Articular chondrocyte of knee joint (primary cell): Measurements from ENCODE around the gene TMEM175. TPM values are rescaled to one million over a fixed set of nuclear protein-coding genes. Genes with fewer than 3 reads are reported as not detected.

ENCODE experiments used
- total RNA-seq: library from RNA; depleted of rRNA; stranded (reverse); fragments of >200 nt; gene quantifications from 2 replicates; pipeline ENCODE4 v1.2.3, GENCODE V29; 2012

TMEM175 gene, protein sequence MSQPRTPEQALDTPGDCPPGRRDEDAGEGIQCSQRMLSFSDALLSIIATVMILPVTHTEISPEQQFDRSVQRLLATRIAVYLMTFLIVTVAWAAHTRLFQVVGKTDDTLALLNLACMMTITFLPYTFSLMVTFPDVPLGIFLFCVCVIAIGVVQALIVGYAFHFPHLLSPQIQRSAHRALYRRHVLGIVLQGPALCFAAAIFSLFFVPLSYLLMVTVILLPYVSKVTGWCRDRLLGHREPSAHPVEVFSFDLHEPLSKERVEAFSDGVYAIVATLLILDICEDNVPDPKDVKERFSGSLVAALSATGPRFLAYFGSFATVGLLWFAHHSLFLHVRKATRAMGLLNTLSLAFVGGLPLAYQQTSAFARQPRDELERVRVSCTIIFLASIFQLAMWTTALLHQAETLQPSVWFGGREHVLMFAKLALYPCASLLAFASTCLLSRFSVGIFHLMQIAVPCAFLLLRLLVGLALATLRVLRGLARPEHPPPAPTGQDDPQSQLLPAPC
- 9.6 and 11.1 TPM in 2 replicates for total RNA-seq

DNA sequence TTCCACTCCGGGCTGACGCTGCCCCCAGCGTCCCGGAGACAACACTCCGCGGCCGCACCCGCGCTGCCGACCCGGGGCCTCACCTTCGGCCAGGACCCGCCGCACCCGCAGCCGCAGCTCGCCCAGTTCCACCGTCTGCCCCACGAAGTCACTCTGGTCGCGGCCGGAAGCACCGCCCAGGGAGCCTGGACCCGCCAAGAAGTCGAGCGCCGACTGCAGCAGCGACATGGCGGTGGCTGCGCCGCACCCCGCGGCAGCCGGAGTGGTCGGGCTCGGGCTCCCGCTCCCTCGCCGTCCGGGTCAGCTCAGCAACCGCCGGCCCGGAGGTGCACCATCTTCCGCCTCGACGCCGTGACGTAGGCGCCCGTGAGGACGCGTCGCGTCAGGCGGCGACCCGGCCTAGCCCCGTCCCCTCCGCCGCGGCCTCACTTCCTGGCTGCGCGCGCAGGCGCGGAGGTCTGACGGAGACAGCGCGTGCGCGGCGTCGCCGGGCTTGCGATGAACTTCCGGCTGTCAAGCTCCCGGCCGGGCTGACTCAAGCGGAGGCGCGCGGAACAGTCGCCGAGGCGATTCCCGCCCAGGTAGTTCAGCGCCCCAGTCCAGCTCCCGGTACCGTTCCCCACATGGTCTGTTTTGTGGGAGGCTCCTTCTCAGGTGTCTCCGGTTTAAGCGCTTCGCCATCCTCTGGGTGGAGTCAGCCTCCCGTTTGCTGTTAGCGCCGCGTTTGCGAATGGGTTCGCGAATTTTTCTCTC, at the start of gene TMEM175, which contains the start of gene GAK:
TSS of gene TMEM175 (plus strand) at position 501 of the 753 bp plus-strand sequence. CDS start 15,280 bp downstream, outside the sequence.
TSS of gene GAK (minus strand) at position 357 of the 753 bp plus-strand sequence. CDS start at position 228, 129 bp downstream.

DNA sequence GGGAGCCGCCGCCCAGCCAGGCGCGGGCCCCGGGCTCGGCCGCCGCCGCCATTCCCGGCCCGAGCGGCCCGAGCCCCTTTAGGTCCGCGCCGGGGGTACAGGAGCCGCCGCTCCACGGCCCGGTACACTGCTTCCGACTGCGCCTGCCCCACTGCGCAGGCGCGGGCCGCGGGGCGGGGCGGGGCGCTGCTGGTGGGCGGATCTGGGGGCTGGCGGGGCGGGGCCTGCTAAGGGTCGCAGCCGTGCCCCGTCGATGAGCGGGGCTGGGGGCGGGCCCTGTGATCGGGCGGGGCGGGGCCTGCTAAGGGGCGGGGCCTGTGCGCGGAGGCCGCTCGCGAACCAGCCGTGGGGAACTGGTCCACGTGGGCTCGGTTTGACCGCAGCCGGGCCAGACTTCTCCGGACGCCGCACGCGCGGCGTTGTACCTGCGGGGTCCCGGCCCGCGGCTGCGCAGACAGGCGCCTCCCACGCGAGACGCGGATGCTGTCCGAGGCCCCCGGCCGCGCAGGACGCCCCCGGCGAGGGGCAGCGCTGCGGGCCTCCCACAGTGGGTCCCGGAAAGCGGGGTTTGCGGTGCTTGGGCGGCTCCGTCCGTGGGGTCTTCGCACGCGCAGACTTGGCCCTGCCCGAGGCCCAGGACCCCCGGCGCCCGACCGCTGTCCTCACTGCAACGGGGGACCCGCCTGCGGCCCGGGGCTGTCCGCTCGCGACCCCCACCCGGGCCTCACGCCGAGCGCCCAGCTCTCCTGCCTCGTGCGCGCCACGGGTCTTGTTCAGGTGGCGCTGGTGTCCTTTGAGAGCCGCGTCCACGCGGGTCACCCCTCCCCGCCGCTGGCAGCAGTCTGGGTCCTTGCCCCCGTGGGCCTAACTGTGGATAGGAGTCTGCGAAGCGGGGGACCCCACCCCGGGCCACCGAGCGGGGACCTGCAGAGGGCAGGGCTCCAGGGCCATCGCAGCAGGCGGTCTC, 41.5 kb downstream of the TMEM175 start, which contains the start of gene DGKQ:
TSS of gene DGKQ (minus strand) at position 139 of the 967 bp plus-strand sequence. CDS start at position 52, 87 bp downstream.

DNA sequence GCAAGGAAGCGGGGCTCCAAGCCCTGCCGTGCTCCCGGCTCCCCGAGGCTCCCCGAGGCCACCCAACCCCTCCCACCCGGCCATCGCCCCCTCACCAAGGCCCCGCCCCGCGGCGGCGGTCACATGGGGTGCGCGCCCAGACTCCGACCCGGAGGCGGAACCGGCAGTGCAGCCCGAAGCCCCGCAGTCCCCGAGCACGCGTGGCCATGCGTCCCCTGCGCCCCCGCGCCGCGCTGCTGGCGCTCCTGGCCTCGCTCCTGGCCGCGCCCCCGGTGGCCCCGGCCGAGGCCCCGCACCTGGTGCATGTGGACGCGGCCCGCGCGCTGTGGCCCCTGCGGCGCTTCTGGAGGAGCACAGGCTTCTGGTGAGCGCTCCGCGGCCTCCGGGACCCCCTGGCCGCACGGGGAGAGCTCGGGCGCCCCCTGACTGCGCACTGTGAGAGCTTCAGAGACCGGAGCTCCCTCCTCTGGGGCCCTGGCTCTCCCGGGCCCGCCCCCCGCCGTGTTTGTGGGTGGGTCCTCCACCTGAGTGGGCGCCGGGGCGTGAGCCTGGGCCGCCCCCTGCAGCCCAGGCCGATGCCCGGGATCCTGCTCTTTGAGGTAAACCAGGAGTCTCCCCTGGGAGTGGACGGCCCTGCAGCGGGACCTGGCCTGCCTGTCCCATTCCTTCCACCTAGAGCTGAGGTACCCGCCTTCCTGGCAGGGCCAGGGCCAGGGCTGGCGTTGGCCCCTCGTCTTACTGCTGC, 54.8 kb downstream of the TMEM175 start, which contains the start of gene IDUA:
TSS of gene IDUA (plus strand) at position 166 of the 745 bp plus-strand sequence. CDS start at position 207, 41 bp downstream.

DNA sequence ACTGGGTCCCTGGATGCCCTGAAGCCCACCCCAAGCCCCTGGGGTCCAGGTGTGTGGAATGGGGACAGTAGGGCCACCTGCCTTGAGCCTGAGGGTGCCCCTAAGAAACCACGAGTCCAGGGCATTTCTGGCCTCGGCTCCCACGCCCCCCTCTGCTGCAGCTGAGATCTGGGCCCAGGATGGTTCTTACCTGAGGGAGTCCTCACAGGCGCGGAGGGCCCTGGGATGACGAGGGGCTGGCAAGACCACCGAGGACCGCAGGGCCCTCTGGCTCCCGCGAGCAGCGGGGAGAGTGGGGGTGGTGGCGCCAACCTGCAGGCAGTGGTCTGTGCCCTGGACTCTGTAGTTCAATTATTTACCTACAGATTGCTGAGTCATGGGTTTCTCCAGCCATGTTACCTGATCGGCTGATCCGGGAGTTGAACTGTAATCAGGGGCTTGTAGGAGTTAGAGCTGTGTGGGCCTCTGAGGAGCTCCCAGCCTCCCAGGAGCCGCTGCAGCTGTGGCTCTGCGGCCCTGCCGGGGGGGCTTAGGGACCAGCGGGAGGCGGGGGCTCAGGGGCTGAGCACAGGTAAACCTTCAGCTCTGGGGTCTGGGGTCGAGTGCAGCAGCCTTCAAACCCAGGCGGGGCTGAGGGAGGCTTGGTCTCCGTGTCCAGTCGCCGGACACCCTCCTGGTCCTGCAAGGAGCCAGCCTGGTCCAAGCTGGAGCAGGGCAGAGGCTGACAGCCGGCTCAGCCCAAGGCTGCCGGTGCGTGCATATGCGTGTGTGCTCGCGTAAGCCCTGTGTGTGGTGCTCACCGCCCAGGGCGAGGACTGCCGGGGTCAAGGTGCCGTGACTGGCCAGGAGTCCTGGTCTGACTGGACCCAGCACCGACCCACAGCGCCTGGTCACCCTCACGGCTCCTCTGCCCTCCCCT, 61.1 kb downstream of the TMEM175 start, which contains the start of gene SLC26A1:
TSS of gene SLC26A1 (minus strand) at position 294 of the 919 bp plus-strand sequence. CDS start 1,701 bp downstream, outside the sequence.

Other genes with a start within 250 kb of the TMEM175 start
- 10.7 and 11.1 TPM in 2 replicates for gene SLC49A3, start 243.3 kb upstream of the TMEM175 start, total RNA-seq
- 24.0 and 27.2 TPM in 2 replicates for gene PCGF3, start 226.6 kb upstream of the TMEM175 start, total RNA-seq
- gene CPLX1, start 106.3 kb upstream of the TMEM175 start, total RNA-seq = 0.13 TPM in 1 of 2 replicates, not detected in the other
- gene GAK, start 144 bp upstream of the TMEM175 start, total RNA-seq = 41.3 and 44.2 TPM in 2 replicates
- 7.7 and 8.0 TPM in 2 replicates for gene DGKQ, start 41.1 kb downstream of the TMEM175 start, total RNA-seq
- gene IDUA, start 54.6 kb downstream of the TMEM175 start, total RNA-seq = 15.0 and 21.1 TPM in 2 replicates
- gene SLC26A1, start 60.9 kb downstream of the TMEM175 start, total RNA-seq = 0.26 and 0.43 TPM in 2 replicates
- 58.7 and 68.5 TPM in 2 replicates for gene FGFRL1, start 79.2 kb downstream of the TMEM175 start, total RNA-seq
- gene RNF212, start 181.1 kb downstream of the TMEM175 start, total RNA-seq = 9.2 and 9.5 TPM in 2 replicates
- gene SPON2, start 240.1 kb downstream of the TMEM175 start, total RNA-seq = 23.7 and 27.6 TPM in 2 replicates